ENCODE results near the gene WDR33. TPM values are rescaled to one million over a fixed set of nuclear protein-coding genes. Genes with fewer than 3 reads are reported as not detected.

Gene WDR33
- total RNA-seq, 1 donor from 2014 or later = 41.2 TPM

GRCh38 chr2:127672341-127673224 is 138.4 kb downstream of the WDR33 start:
- no peak for DNase-seq (ENCODE audit: low spot score)

- no peak for DNase-seq (ENCODE audit: low spot score)
Measured at GRCh38 chr2:127671557-127672302, 139.2 kb downstream of the WDR33 start.

- no peak for DNase-seq (ENCODE audit: low spot score)
Measured at GRCh38 chr2:127670957-127671290, 140.0 kb downstream of the WDR33 start.

GRCh38 chr2:127670055-127670956 is 140.7 kb downstream of the WDR33 start:
- no peak for DNase-seq (ENCODE audit: low spot score)

DNA sequence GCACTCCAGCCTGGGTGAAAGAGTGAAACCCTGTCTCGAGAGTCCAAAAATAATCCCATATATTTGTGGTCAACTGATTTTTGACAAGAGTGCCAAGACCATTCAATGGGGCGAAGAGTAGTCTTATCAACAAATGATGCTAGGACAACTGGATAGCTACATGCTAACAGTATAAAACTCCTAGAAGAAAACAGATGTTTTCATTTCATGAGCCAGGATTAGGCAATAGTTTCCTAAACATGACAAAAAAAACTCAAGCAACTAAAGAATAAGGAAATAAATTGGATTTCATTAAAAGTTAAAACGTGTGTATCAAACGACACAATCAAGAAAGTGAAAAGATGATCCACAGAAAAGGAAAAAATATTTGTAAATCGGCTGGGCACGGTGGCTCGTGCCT is 141.9 kb downstream of the WDR33 start:
- no peak for DNase-seq (ENCODE audit: low spot score)

DNA sequence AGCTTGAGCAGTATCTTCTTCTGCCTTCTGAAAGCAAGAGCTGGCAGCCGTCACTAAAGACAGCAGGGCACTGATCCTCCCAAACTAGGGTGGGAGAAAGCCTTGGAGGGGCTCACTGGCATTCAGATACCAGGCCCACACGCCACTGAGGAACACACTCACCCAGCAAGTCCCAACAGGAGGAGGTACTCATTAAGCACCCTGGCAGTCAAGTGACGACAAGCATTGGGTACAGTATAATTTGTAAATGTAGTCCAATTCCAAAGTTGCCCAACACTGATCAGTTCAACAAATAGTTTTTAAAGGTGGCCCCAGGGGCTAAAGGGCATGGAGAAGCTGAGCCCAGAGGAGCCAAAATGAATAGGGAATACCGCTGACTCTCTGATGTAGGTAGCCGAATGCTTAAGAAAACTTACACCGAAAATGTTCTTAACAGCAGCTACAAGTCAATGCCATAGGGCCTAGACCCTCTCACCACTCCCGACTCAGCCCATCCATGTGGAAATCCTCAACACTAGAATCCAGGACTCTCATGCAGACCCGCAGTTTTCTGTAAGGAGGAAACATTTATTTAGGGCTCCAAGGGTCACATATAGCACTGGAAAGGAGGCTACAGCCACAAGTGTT is 145.6 kb downstream of the WDR33 start:
- DNase-seq (ENCODE audit: low spot score) = no peak

- DNase-seq (ENCODE audit: low spot score) = no peak
Measured at GRCh38 chr2:127664895-127665225, 146.1 kb downstream of the WDR33 start.

- no peak for DNase-seq (ENCODE audit: low spot score)
Measured at GRCh38 chr2:127664065-127664894, 146.7 kb downstream of the WDR33 start.

- DNase-seq (ENCODE audit: low spot score) = no peak
Measured at GRCh38 chr2:127663566-127664064, 147.4 kb downstream of the WDR33 start.

GRCh38 chr2:127662937-127663565 is 147.9 kb downstream of the WDR33 start:
- no peak for DNase-seq (ENCODE audit: low spot score)

DNA sequence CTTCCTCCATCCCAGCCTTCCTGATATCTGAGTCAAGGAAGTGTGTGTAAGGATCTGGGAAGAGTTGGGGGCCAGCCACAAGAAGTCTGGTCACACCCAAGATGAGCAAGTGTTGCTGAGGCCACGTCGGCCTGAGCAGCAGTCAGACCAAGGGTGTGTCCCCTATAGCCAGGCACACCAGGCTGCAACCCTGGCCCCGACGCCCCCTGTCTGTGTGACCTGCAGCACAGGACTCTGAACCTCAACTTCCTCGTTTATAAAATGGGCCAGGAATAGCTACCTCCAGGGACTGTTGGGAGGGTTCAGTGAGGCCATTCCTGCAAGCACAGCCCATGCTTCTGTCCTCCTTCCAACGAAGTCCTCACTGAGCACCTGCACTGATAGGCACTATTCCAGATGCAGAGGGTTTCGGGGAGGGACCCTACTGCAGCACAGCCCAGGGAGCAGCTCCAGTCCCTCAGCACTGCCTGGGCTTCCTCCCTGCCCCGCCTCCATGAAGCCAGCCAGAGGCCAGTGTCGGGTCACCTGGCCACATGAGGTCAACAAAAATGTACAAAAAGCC is 148.9 kb downstream of the WDR33 start:
- DNase-seq (ENCODE audit: low spot score) = no peak

- no peak for DNase-seq (ENCODE audit: low spot score)
Measured at GRCh38 chr2:127661072-127661649, 149.8 kb downstream of the WDR33 start.

- DNase-seq (ENCODE audit: low spot score) = no peak
Measured at GRCh38 chr2:127660291-127660578, 150.7 kb downstream of the WDR33 start.

DNA sequence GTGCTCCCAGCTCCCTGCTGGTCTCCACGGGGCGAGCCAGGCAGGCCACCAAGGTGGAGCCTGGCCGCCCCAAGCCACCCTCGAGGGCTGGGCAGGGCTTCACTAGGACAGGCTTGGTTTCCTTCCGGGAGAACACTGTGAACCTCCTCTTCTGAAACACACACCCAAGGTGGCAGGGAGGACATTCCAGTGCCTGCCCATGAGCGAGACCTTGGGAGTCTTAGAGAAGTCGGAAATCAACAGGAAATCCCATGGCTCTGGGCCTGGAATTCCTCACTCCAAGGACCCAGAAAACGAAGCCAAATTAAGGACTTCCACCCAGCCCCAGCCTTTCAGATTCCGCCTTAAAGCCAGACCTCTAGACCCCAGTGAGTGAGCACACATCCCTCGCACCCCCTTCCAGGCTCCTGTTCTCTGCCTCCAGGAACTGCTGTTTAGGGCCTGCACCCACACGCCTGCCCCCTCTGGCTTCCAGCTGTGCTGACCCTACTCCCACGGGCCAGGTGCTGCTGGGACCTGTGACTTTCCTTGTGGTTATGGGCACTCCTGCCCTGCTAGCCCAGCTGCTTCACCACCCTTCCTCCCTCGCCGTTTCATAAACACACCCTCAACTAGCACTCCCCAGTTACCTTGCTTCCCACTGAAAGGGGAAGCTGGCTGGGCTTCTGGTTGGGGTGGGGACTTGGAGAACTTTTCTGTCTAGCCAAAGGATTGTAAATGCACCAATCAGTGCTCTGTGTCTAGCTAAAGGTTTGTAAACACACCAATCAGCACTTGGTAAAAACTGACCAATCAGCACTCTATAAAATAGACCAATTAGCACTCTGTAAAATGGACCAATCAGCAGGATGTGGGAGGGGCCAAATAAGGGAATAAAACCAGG is 151.3 kb downstream of the WDR33 start:
- peak; percentile 29 for DNase-seq (ENCODE audit: low spot score)

DNA sequence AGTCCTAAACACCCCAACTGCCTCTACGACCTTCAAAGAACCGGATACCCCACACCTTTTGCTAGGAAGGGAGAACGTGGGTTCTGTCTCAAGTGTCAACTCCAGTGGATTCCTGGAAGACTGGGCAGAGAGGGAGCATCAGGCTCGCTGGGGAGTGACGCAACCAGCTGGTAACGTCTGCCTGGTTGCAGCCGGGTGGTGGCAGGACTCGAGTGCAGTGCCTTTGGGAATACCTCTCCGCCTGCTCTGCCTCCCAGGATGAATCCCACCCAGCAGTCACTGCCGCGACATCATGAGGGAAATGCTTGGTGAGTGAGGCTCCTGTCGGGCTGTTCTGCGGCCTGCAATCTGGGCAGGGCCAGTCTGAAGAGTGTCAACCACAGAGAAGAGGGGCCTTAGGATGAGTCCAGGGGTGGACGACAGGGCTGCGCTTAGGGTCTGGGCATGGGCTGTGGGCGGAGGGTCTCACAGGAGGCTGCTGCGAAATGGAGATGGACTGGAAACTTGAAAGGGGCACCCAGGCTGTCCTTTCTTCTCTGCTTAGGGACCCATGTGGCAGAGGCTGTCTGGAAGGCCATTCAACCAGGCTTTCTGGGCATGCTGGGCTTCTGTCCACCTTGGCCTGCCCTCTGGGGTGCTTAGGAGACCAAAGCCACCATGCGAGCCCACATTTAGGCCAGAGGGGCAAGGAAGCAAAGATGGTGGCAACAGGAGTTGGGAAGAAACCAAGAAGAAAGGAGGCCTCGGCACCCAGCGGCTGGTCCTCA is 152.1 kb downstream of the WDR33 start:
- DNase-seq (ENCODE audit: low spot score) = no peak

DNA sequence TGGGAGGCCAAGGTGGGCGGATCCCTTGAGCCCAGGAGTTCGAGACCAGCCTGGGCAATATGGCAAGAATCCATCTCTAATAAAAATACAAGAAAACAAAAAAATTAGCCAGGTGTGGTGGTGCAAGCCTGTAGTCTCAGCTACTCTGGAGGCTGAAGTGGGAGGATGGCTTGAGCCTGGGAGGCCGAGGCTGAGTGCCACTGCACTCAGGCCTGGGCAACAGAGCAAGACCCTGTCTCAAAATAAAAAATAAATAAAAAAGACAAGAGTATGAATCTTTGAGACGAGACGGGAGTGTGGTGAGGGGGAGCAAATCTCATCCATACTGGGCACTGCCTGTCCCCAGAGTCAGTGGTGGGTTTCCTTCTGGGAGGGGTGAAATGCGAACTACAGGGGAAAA is 152.8 kb downstream of the WDR33 start:
- no peak for DNase-seq (ENCODE audit: low spot score)

- no peak for DNase-seq (ENCODE audit: low spot score)
Measured at GRCh38 chr2:127657232-127657595, 153.8 kb downstream of the WDR33 start.

Measured in umbilical cord (tissue), 2 donors.